DOHH2 (cell line): ENCODE measurements around the gene TMEM271.

Experiments used
- CTCF ChIP-seq: fragments of 200-600 bp; sonication (generic); IDR thresholded peaks from one replicate; pipeline ENCODE4 v1.5.1; 2014; ENCODE audit warnings: antibody characterized with exemption, mild to moderate bottlenecking, low read depth, low read length; ENCODE audit not compliant: poor library complexity, severe bottlenecking
- EZH2phosphoT487 ChIP-seq: fragments of 200-600 bp; sonication (generic); IDR thresholded peaks from 2 replicates; pipeline ENCODE4 v1.6.1; 2017; ENCODE audit warnings: borderline replicate concordance, mild to moderate bottlenecking, antibody characterized with exemption, low read length, moderate library complexity, mixed read lengths

DNA sequence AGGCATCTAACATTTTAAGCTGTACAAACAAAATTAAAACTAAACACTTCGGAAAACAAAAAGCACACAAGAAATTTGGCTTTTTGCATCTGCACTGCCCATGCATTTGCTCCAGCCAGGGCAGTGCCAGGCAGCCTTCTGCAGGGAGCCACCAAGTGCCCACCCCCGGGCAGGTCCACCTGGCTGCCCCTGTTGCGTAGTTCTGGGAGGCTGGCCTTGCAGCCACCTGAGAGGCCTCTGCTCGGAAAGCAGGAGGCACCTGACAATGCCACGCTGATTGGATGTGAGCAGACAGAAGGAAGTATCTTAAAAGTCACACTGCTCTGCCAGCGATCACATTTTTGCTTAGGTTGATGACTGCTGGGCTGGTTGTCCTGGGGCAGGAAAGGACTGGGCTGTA, 3.5 kb downstream of the TMEM271 start:
- no peak for TF ChIP-seq CTCF
- no peak for TF ChIP-seq EZH2phosphoT487
